Neuronal stem cell (in vitro differentiated cells): ENCODE measurements around the gene CEP192.

Source experiments
- DNase-seq: peaks from one replicate; pipeline ENCODE4 v3.0.0-alpha.2; 2013; ENCODE audit warnings: low spot score
- H2AFZ ChIP-seq: one replicate; pipeline ENCODE4 v1.6.1; 2013; ENCODE audit warnings: mild to moderate bottlenecking, low read length, inconsistent platforms
- H2AK5ac ChIP-seq: 2 replicates; pipeline ENCODE4 v1.6.1; 2013; ENCODE audit warnings: low read depth, mild to moderate bottlenecking, inconsistent platforms, low read length, moderate library complexity, mixed read lengths
- H2BK120ac ChIP-seq: 2 replicates; pipeline ENCODE4 v1.6.1; 2013; ENCODE audit warnings: low read depth, mild to moderate bottlenecking, inconsistent platforms, low read length, moderate library complexity, mixed read lengths
- H2BK12ac ChIP-seq: one replicate; pipeline ENCODE4 v1.6.1; 2013; ENCODE audit warnings: low read length, inconsistent platforms
- H2BK15ac ChIP-seq: 2 replicates; pipeline ENCODE4 v1.6.1; 2013; ENCODE audit warnings: mild to moderate bottlenecking, low read length, inconsistent platforms, mixed read lengths
- H2BK5ac ChIP-seq: one replicate; pipeline ENCODE4 v1.6.1; 2013; ENCODE audit warnings: inconsistent platforms, mild to moderate bottlenecking, low read length, moderate library complexity
- H3K14ac ChIP-seq: one replicate; pipeline ENCODE4 v1.6.1; 2013; ENCODE audit warnings: low read length, inconsistent platforms
- H3K18ac ChIP-seq: 2 replicates; pipeline ENCODE4 v1.6.1; 2013; ENCODE audit warnings: low read length, inconsistent platforms
- H3K23ac ChIP-seq: 2 replicates; pipeline ENCODE4 v1.6.1; 2013; ENCODE audit warnings: low read depth, mild to moderate bottlenecking, mixed read lengths, low read length, inconsistent platforms; ENCODE audit not compliant: poor library complexity
- H3K27ac ChIP-seq: replicated peaks from 3 replicates; pipeline ENCODE4 v1.5.1; 2013; ENCODE audit warnings: low read length, inconsistent platforms
- H3K27me3 ChIP-seq, 3 experiments: 2 replicates each; pipeline ENCODE4 v1.6.1; 2013; ENCODE audit warnings: low read length in 3 of 3, mild to moderate bottlenecking in 2 of 3, inconsistent platforms in 1 of 3, low read depth in 1 of 3, mixed read lengths in 1 of 3, moderate library complexity in 1 of 3; ENCODE audit not compliant: control insufficient read depth in 3 of 3, insufficient read depth in 3 of 3
- H3K36me3 ChIP-seq, 2 donors: replicated peaks in 1 of 2; 2 replicates each; pipeline ENCODE4 v1.6.1; 2013; ENCODE audit warnings: low read length in 2 of 2; ENCODE audit not compliant: control insufficient read depth in 2 of 2, insufficient read depth in 2 of 2
- H3K4ac ChIP-seq: 2 replicates; pipeline ENCODE4 v1.6.1; 2013; ENCODE audit warnings: inconsistent platforms, mild to moderate bottlenecking, low read length, moderate library complexity
- H3K4me1 ChIP-seq, 2 donors: 1 replicate in 1 of 2; 2 replicates in 1 of 2; pipeline ENCODE4 v1.6.1; 2013; ENCODE audit warnings: low read length in 2 of 2, low read depth in 1 of 2; ENCODE audit not compliant: control insufficient read depth in 2 of 2, insufficient read depth in 1 of 2
- H3K4me2 ChIP-seq: one replicate; pipeline ENCODE4 v1.6.1; 2013; ENCODE audit warnings: mild to moderate bottlenecking, low read length, inconsistent platforms; ENCODE audit not compliant: insufficient read depth, poor library complexity, severe bottlenecking
- H3K4me3 ChIP-seq, 2 donors: 2 replicates each; pipeline ENCODE4 v1.5.1; 2013; ENCODE audit warnings: low read length in 2 of 2, mild to moderate bottlenecking in 2 of 2, inconsistent platforms in 1 of 2, moderate library complexity in 1 of 2
- H3K79me1 ChIP-seq: one replicate; pipeline ENCODE4 v1.6.1; 2013; ENCODE audit warnings: low read depth, mild to moderate bottlenecking, inconsistent platforms, low read length, moderate library complexity
- H3K9ac ChIP-seq: one replicate; pipeline ENCODE4 v1.6.1; 2013; ENCODE audit warnings: mild to moderate bottlenecking, low read depth, low read length, inconsistent platforms; ENCODE audit not compliant: poor library complexity
- H3K9me3 ChIP-seq, 2 donors: replicated peaks in 1 of 2; 2 replicates each; pipeline versions ENCODE3 to v1.6.1; 2013; ENCODE audit warnings: low read length in 2 of 2, mild to moderate bottlenecking in 2 of 2, inconsistent platforms in 1 of 2, low read depth in 1 of 2, mixed read lengths in 1 of 2, moderate library complexity in 1 of 2; ENCODE audit not compliant: control insufficient read depth in 2 of 2, insufficient read depth in 1 of 2
- H4K8ac ChIP-seq: one replicate; pipeline ENCODE4 v1.6.1; 2013; ENCODE audit warnings: low read depth, mild to moderate bottlenecking, inconsistent platforms, low read length, moderate library complexity
- H4K91ac ChIP-seq: one replicate; pipeline ENCODE4 v1.6.1; 2013; ENCODE audit warnings: low read length, low read depth, mild to moderate bottlenecking, inconsistent platforms; ENCODE audit not compliant: poor library complexity
- WGBS, 2 donors: extraction: QIAGEN DNeasy Blood & Tissue Kit; methylation state at CpG; one replicate each; pipeline ENCODE4 v1.1.7; 2013; ENCODE audit warnings: missing lambda C conversion rate in 2 of 2, mixed read lengths in 1 of 2; ENCODE audit not compliant: insufficient read length in 2 of 2, insufficient replicate concordance in 1 of 2; ENCODE audit errors: extremely low coverage in 2 of 2; 5-methylcytosine and 5-hydroxymethylcytosine counted together

The CEP192 gene

GRCh38 chr18:13112982-13113381 is 121.8 kb downstream of the CEP192 start:
- Histone ChIP-seq H3K14ac (no peak overlapping the region), H3K18ac (no peak overlapping the region), H2AFZ (no peak overlapping the region), H3K79me1 (no peaks in the 10 kb centered on the region), H3K9ac (no peak overlapping the region), H4K91ac (no peak overlapping the region), H3K27ac (no peak overlapping the region), H3K4ac (no peak overlapping the region), H3K9me3 (peaks cover 5 to 13% of the 10 kb centered on the region in 2 donors), H2BK15ac (no peak overlapping the region), H3K23ac (no peak overlapping the region), H2AK5ac (no peak overlapping the region), H3K4me2 (no peak overlapping the region), H2BK5ac (no peak overlapping the region), H4K8ac (no peak overlapping the region), H3K4me1 (peaks cover 1 to 8% of the 10 kb centered on the region in 2 donors), H3K36me3 (peaks cover 15 to 82% of the 10 kb centered on the region in 2 donors), H3K27me3 (no peaks in the 10 kb centered on the region), H2BK120ac (no peak overlapping the region), H3K4me3 (no peak overlapping the region), H2BK12ac (no peak overlapping the region)
- peak; percentile 63 for DNase-seq
- WGBS, 2 donors, result no CpG with 5 or more reads among the region's 8 CpGs

- Histone ChIP-seq H2AFZ (no peak overlapping the region), H3K36me3 (peaks cover 14 to 83% of the 10 kb centered on the region in 2 donors), H2AK5ac (no peak overlapping the region), H2BK120ac (no peak overlapping the region), H3K4me3 (no peak overlapping the region), H3K23ac (no peak overlapping the region), H3K27me3 (no peaks in the 10 kb centered on the region), H4K91ac (no peak overlapping the region), H3K18ac (no peak overlapping the region), H3K9me3 (no peaks in the 10 kb centered on the region), H3K4me1 (peaks cover 4 to 15% of the 10 kb centered on the region in 2 donors), H2BK15ac (no peak overlapping the region), H2BK12ac (no peak overlapping the region), H3K79me1 (no peaks in the 10 kb centered on the region), H3K4me2 (no peak overlapping the region), H3K27ac (no peak overlapping the region), H3K9ac (no peak overlapping the region), H3K4ac (no peak overlapping the region), H3K14ac (no peak overlapping the region), H4K8ac (no peak overlapping the region), H2BK5ac (no peak overlapping the region)
- no peak for DNase-seq
- no CpG with 5 or more reads among the region's 3 CpGs for WGBS, 2 donors
These were observed 129.1 kb downstream of the CEP192 start for GRCh38 chr18:13120255-13120654.

GRCh38 chr18:13120983-13121441 is 129.8 kb downstream of the CEP192 start:
- H3K27ac ChIP-seq, result no peak overlapping the region
- no CpG with 5 or more reads among the region's 4 CpGs for WGBS, 2 donors
- no peak overlapping the region for H3K4me3 ChIP-seq
- H2BK12ac ChIP-seq, result no peak overlapping the region
- H3K36me3 ChIP-seq, result peaks cover 11 to 81% of the 10 kb centered on the region in 2 donors
- H3K18ac ChIP-seq, result no peak overlapping the region
- H3K9me3 ChIP-seq, result no peaks in the 10 kb centered on the region
- no peak overlapping the region for H3K4me2 ChIP-seq
- DNase-seq, result no peak
- no peaks in the 10 kb centered on the region for H3K79me1 ChIP-seq
- no peak overlapping the region for H3K14ac ChIP-seq
- no peak overlapping the region for H2AFZ ChIP-seq
- no peak overlapping the region for H4K91ac ChIP-seq
- H2AK5ac ChIP-seq, result no peak overlapping the region
- no peak overlapping the region for H2BK120ac ChIP-seq
- no peak overlapping the region for H3K4ac ChIP-seq
- H4K8ac ChIP-seq, result no peak overlapping the region
- H2BK5ac ChIP-seq, result no peak overlapping the region
- no peaks in the 10 kb centered on the region for H3K27me3 ChIP-seq
- H2BK15ac ChIP-seq, result no peak overlapping the region
- H3K23ac ChIP-seq, result no peak overlapping the region
- no peak overlapping the region for H3K9ac ChIP-seq
- H3K4me1 ChIP-seq, result peaks cover 4 to 15% of the 10 kb centered on the region in 2 donors

GRCh38 chr18:13124411-13124810 is 133.2 kb downstream of the CEP192 start:
- Histone ChIP-seq H4K8ac (no peak overlapping the region), H3K9ac (peak overlapping the region; percentile 38), H2AK5ac (no peak overlapping the region), H3K14ac (no peak overlapping the region), H3K79me1 (no peaks in the 10 kb centered on the region), H3K23ac (no peak overlapping the region), H3K27ac (no peak overlapping the region), H3K36me3 (peaks cover 14 to 73% of the 10 kb centered on the region in 2 donors), H2BK15ac (no peak overlapping the region), H3K4me2 (no peak overlapping the region), H2AFZ (no peak overlapping the region), H4K91ac (no peak overlapping the region), H3K4me3 (no peak overlapping the region), H3K18ac (no peak overlapping the region), H3K27me3 (no peaks in the 10 kb centered on the region), H3K4me1 (peaks cover 4 to 15% of the 10 kb centered on the region in 2 donors), H2BK5ac (no peak overlapping the region), H2BK120ac (no peak overlapping the region), H2BK12ac (no peak overlapping the region), H3K9me3 (no peaks in the 10 kb centered on the region), H3K4ac (no peak overlapping the region)
- DNase-seq, result no peak
- no CpG with 5 or more reads among the region's 8 CpGs for WGBS, 2 donors
